ENCODE measurements around the gene CEMIP. TPM values are rescaled to one million over a fixed set of nuclear protein-coding genes. Genes with fewer than 3 reads are reported as not detected.

Gene CEMIP
- polyA plus RNA-seq (2012; rRNA removed): 27.8 and 30.8 TPM in 2 replicates
- polyA plus RNA-seq (2012; cell fraction: cytosol; rRNA removed): 17.3 and 22.9 TPM in 2 replicates
- polyA plus RNA-seq (2012; cell fraction: nucleus; rRNA removed): 48.2 and 60.5 TPM in 2 replicates

DNA sequence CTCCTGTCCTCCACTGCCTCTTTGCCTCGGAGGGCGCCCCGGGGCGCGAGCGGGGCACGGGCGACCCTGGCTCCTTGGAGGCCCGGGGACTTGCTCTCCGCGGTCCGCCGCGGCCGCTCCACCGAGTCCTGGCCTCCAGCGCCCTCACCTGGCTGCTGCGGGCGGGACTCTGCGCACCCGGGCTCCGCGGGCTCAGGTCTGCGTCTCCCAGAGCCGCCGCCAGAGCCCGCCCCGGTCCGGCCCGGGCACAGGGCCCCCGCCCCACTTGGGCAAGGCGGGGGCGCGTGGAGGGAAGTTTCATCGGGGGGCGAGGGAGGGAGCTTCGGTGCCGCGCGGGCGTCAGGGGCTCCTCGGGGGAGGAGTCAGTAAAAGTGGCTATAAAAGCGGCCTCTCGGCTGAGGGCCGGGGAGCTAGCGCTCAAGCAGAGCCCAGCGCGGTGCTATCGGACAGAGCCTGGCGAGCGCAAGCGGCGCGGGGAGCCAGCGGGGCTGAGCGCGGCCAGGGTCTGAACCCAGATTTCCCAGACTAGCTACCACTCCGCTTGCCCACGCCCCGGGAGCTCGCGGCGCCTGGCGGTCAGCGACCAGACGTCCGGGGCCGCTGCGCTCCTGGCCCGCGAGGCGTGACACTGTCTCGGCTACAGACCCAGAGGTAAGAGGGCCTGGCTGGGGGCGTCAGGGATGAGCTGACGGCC is at the start of gene CEMIP:
Gene CEMIP, plus strand, starts transcription at position 407 of the 694 bp plus-strand sequence. CDS start 94,510 bp downstream, outside the sequence.
- 2% methylated on average over 13 of the region's 75 CpGs for WGBS (ENCODE audit: low lambda C conversion rate)
- H3K9ac ChIP-seq: no peak within 1 kb of the TSS
- DNase-seq: peak; percentile 94
- H3K27ac ChIP-seq (ENCODE audit: low read depth in 2 of 2, low read length in 1 of 2): no peak within 1 kb of the TSS
- H3K4me2 ChIP-seq: peak within 1 kb of the TSS; percentile 98
- H3K4me1 ChIP-seq (ENCODE audit: control insufficient read depth in 1 of 2, insufficient read depth in 2 of 2, low read depth in 1 of 2, low read length in 1 of 2): peaks cover 0 to 27% of the 10 kb centered on the region in 2 experiments; a peak in 3 of 4 replicates
- H3K36me3 ChIP-seq (replicated peaks in 1 of 2; ENCODE audit: control insufficient read depth in 1 of 2, insufficient read depth in 2 of 2, low read length in 1 of 2): peaks cover 0 to 10% of the 10 kb centered on the region in 2 experiments
- ChIA-PET POLR2A (no interaction called here), CTCF (interaction anchor here (0.6 to 9.4 kb wide), 81 partner anchors 8 to 487 kb away, joined by 3 to 253 read pairs (median 4); no protein-coding TSS in a partner anchor)
- peak within 1 kb of the TSS; percentile 62 to 76 for H3K4me3 ChIP-seq (ENCODE audit: low read depth in 2 of 2, low read length in 1 of 2)
- no peaks in the 10 kb centered on the region for H3K79me2 ChIP-seq (ENCODE audit: insufficient read depth)
- H3K9me2 ChIP-seq: no peaks in the 10 kb centered on the region
- H3K9me3 ChIP-seq: no peaks in the 10 kb centered on the region
- H3F3A ChIP-seq (replicated peaks; ENCODE audit: insufficient read depth): peaks cover 6% of the 10 kb centered on the region
- no peaks in the 10 kb centered on the region for H4K20me1 ChIP-seq (ENCODE audit: insufficient read depth)
- no peaks in the 10 kb centered on the region for H3K27me3 ChIP-seq (ENCODE audit: insufficient read depth)
- peak within 1 kb of the TSS; percentile 60; the same call in 1 of the 2 replicates for H2AFZ ChIP-seq (ENCODE audit: low read depth)
- TF ChIP-seq, protein P1, sequence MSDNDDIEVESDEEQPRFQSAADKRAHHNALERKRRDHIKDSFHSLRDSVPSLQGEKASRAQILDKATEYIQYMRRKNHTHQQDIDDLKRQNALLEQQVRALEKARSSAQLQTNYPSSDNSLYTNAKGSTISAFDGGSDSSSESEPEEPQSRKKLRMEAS (IDR thresholded peaks at IDR 0.05; ENCODE audit: low read depth): no peak
- no peak for TF ChIP-seq YY1 (IDR thresholded peaks at IDR 0.05; ENCODE audit: low read depth)
- TF ChIP-seq RXRA (IDR thresholded peaks at IDR 0.05; ENCODE audit: borderline replicate concordance, low read depth): no peak
- TF ChIP-seq FOXM1 (IDR thresholded peaks at IDR 0.05; ENCODE audit: low read depth): no peak
- no peak for TF ChIP-seq TEAD4 (IDR thresholded peaks at IDR 0.05; ENCODE audit: borderline replicate concordance, insufficient read depth)
- no peak for TF ChIP-seq SIN3A (IDR thresholded peaks at IDR 0.05; ENCODE audit: borderline replicate concordance, low read depth, low read length)
- TF ChIP-seq, protein P2, sequence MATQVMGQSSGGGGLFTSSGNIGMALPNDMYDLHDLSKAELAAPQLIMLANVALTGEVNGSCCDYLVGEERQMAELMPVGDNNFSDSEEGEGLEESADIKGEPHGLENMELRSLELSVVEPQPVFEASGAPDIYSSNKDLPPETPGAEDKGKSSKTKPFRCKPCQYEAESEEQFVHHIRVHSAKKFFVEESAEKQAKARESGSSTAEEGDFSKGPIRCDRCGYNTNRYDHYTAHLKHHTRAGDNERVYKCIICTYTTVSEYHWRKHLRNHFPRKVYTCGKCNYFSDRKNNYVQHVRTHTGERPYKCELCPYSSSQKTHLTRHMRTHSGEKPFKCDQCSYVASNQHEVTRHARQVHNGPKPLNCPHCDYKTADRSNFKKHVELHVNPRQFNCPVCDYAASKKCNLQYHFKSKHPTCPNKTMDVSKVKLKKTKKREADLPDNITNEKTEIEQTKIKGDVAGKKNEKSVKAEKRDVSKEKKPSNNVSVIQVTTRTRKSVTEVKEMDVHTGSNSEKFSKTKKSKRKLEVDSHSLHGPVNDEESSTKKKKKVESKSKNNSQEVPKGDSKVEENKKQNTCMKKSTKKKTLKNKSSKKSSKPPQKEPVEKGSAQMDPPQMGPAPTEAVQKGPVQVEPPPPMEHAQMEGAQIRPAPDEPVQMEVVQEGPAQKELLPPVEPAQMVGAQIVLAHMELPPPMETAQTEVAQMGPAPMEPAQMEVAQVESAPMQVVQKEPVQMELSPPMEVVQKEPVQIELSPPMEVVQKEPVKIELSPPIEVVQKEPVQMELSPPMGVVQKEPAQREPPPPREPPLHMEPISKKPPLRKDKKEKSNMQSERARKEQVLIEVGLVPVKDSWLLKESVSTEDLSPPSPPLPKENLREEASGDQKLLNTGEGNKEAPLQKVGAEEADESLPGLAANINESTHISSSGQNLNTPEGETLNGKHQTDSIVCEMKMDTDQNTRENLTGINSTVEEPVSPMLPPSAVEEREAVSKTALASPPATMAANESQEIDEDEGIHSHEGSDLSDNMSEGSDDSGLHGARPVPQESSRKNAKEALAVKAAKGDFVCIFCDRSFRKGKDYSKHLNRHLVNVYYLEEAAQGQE (IDR thresholded peaks at IDR 0.05; ENCODE audit: low read depth, low read length): 0 out of 2 replicates have a peak, but pooled peaks have one; percentile 9
- no peak for TF ChIP-seq TCF12 (IDR thresholded peaks at IDR 0.05)
- no peak for TF ChIP-seq FOXJ3 (CRISPR knock-in tag; IDR thresholded peaks at IDR 0.05)
- TF ChIP-seq MXI1 (IDR thresholded peaks at IDR 0.05; ENCODE audit: low read depth, low read length): no peak
- peak; percentile 80 for TF ChIP-seq RAD21 (IDR thresholded peaks at IDR 0.05; ENCODE audit: low read length)
- TF ChIP-seq, protein P3, sequence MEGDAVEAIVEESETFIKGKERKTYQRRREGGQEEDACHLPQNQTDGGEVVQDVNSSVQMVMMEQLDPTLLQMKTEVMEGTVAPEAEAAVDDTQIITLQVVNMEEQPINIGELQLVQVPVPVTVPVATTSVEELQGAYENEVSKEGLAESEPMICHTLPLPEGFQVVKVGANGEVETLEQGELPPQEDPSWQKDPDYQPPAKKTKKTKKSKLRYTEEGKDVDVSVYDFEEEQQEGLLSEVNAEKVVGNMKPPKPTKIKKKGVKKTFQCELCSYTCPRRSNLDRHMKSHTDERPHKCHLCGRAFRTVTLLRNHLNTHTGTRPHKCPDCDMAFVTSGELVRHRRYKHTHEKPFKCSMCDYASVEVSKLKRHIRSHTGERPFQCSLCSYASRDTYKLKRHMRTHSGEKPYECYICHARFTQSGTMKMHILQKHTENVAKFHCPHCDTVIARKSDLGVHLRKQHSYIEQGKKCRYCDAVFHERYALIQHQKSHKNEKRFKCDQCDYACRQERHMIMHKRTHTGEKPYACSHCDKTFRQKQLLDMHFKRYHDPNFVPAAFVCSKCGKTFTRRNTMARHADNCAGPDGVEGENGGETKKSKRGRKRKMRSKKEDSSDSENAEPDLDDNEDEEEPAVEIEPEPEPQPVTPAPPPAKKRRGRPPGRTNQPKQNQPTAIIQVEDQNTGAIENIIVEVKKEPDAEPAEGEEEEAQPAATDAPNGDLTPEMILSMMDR (IDR thresholded peaks at IDR 0.05): peak; percentile 73
- 0 out of 2 replicates have a peak, but pooled peaks have one; percentile 9 for TF ChIP-seq NRF1 (IDR thresholded peaks at IDR 0.05; ENCODE audit: low read depth, low read length)
- no peak for TF ChIP-seq EZH2phosphoT487 (IDR thresholded peaks at IDR 0.05; ENCODE audit: borderline replicate concordance, low read depth)
- no peak for TF ChIP-seq MEF2A (IDR thresholded peaks at IDR 0.05; ENCODE audit: borderline replicate concordance, low read depth)
- TF ChIP-seq, protein P4, sequence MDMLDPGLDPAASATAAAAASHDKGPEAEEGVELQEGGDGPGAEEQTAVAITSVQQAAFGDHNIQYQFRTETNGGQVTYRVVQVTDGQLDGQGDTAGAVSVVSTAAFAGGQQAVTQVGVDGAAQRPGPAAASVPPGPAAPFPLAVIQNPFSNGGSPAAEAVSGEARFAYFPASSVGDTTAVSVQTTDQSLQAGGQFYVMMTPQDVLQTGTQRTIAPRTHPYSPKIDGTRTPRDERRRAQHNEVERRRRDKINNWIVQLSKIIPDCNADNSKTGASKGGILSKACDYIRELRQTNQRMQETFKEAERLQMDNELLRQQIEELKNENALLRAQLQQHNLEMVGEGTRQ (IDR thresholded peaks at IDR 0.05; ENCODE audit: borderline replicate concordance, low read depth, low read length): no peak
- TF ChIP-seq SMC3 (IDR thresholded peaks at IDR 0.05; ENCODE audit: low read depth, low read length): peak; percentile 86
- TF ChIP-seq POLR2AphosphoS5 (IDR thresholded peaks at IDR 0.05; ENCODE audit: low read depth, low read length): peak; percentile 81
- no peak for TF ChIP-seq RCOR1 (IDR thresholded peaks at IDR 0.05; ENCODE audit: low read length)
- TF ChIP-seq, protein P5, sequence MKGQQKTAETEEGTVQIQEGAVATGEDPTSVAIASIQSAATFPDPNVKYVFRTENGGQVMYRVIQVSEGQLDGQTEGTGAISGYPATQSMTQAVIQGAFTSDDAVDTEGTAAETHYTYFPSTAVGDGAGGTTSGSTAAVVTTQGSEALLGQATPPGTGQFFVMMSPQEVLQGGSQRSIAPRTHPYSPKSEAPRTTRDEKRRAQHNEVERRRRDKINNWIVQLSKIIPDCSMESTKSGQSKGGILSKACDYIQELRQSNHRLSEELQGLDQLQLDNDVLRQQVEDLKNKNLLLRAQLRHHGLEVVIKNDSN (IDR thresholded peaks at IDR 0.05; ENCODE audit: borderline replicate concordance, low read depth): no peak
- TF ChIP-seq, protein P6, sequence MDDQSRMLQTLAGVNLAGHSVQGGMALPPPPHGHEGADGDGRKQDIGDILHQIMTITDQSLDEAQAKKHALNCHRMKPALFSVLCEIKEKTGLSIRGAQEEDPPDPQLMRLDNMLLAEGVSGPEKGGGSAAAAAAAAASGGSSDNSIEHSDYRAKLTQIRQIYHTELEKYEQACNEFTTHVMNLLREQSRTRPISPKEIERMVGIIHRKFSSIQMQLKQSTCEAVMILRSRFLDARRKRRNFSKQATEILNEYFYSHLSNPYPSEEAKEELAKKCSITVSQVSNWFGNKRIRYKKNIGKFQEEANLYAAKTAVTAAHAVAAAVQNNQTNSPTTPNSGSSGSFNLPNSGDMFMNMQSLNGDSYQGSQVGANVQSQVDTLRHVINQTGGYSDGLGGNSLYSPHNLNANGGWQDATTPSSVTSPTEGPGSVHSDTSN (IDR thresholded peaks at IDR 0.05): no peak
- TF ChIP-seq GABPA (IDR thresholded peaks at IDR 0.05; ENCODE audit: low read depth): no peak
- no peak for TF ChIP-seq NFIC (IDR thresholded peaks at IDR 0.05; ENCODE audit: borderline replicate concordance)
